22Rv1 (cell line): ENCODE results near the gene MPPED2.

Experiments used
- ZFX ChIP-seq: fragments of 450-650 bp; IDR thresholded peaks from 2 replicates; pipeline ENCODE4 v1.6.1; 2017; ENCODE audit warnings: antibody characterized with exemption, borderline replicate concordance
- TF ChIP-seq, protein P1 (sequence below): fragments of 450-650 bp; IDR thresholded peaks from 2 replicates; pipeline ENCODE4 v1.5.1; 2017; ENCODE audit warnings: mild to moderate bottlenecking

DNA sequence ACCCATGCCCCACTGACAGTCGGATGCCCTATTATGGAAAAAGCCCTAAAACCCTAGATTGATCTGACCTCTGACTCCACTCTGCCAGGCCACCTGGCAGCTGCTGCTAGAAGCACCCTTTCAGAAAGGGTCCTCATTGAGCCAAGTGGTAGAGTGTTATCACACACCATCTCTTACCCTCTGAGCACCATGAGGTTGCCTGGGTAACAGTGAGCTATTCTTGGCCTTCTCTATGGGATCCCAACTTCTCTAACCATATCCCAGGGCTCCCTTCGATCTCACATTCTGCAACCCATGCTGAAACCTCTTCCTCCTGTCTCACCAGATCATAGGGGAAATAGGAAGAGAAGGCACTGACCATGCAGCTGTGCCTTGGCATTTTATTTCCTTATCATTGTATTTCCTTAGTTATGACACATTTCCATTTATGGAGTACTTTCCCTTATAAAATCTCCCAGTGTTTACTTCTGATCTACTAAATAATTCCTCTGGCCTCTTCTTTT, 52.7 kb downstream of the MPPED2 start:
- TF ChIP-seq, protein P1, sequence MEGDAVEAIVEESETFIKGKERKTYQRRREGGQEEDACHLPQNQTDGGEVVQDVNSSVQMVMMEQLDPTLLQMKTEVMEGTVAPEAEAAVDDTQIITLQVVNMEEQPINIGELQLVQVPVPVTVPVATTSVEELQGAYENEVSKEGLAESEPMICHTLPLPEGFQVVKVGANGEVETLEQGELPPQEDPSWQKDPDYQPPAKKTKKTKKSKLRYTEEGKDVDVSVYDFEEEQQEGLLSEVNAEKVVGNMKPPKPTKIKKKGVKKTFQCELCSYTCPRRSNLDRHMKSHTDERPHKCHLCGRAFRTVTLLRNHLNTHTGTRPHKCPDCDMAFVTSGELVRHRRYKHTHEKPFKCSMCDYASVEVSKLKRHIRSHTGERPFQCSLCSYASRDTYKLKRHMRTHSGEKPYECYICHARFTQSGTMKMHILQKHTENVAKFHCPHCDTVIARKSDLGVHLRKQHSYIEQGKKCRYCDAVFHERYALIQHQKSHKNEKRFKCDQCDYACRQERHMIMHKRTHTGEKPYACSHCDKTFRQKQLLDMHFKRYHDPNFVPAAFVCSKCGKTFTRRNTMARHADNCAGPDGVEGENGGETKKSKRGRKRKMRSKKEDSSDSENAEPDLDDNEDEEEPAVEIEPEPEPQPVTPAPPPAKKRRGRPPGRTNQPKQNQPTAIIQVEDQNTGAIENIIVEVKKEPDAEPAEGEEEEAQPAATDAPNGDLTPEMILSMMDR = no peak
- no peak for TF ChIP-seq ZFX
